NB4 (cell line): ENCODE data around the gene MED19.

Source experiments
- DNase-seq: peaks from one replicate; pipeline ENCODE4 v3.0.0; 2010; ENCODE audit warnings: low read depth
- H3K4me3 ChIP-seq: one replicate; pipeline ENCODE4 v1.5.1; 2011; ENCODE audit warnings: mild to moderate bottlenecking, low read depth, low read length, moderate library complexity
- MAX ChIP-seq: IDR thresholded peaks from 2 replicates; pipeline ENCODE4 v1.6.1; 2011; ENCODE audit warnings: low read depth, low read length
- MYC ChIP-seq: IDR thresholded peaks from 2 replicates; pipeline ENCODE4 v1.6.1; 2011; ENCODE audit warnings: low read depth, low read length
- POLR2A ChIP-seq: IDR thresholded peaks from 2 replicates; pipeline ENCODE4 v1.6.1; 2011; ENCODE audit warnings: mild to moderate bottlenecking; ENCODE audit not compliant: insufficient read length; ENCODE audit errors: extremely low read depth
- TF ChIP-seq, protein P1 (sequence below): IDR thresholded peaks from one replicate; pipeline ENCODE4 v1.5.1; 2012; ENCODE audit warnings: low read depth, low read length

The MED19 gene

GRCh38 chr11:57658023-57658361 is 54.0 kb downstream of the MED19 start:
- TF ChIP-seq MAX (no peak), MYC (no peak), POLR2A (no peak)
- TF ChIP-seq, protein P1, sequence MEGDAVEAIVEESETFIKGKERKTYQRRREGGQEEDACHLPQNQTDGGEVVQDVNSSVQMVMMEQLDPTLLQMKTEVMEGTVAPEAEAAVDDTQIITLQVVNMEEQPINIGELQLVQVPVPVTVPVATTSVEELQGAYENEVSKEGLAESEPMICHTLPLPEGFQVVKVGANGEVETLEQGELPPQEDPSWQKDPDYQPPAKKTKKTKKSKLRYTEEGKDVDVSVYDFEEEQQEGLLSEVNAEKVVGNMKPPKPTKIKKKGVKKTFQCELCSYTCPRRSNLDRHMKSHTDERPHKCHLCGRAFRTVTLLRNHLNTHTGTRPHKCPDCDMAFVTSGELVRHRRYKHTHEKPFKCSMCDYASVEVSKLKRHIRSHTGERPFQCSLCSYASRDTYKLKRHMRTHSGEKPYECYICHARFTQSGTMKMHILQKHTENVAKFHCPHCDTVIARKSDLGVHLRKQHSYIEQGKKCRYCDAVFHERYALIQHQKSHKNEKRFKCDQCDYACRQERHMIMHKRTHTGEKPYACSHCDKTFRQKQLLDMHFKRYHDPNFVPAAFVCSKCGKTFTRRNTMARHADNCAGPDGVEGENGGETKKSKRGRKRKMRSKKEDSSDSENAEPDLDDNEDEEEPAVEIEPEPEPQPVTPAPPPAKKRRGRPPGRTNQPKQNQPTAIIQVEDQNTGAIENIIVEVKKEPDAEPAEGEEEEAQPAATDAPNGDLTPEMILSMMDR = no peak
- H3K4me3 ChIP-seq = peak overlapping the region; percentile 98
- DNase-seq = no peak

GRCh38 chr11:57657194-57658022 is 54.6 kb downstream of the MED19 start, which contains the start of gene CLP1:
Gene CLP1, plus strand, starts transcription at chr11:57657762. Its CDS starts 1,715 bp downstream, at chr11:57659477.
- DNase-seq = peak; percentile 100

DNA sequence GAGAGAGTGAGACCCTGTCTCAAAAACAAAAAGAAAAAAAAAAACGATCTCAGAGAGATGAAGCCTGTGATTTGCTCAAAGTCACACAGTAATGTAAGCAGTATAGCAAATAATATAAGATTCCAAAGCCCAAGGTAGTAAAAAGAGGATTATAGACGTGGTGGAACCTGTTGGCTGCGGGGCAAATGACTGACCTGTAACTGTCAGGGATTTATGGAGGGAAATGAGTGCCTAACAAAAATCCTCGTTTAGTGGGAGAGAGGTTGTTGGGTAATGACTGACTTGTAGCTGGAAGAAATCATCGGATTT is 55.2 kb downstream of the MED19 start:
- H3K4me3 ChIP-seq = peak overlapping the region; percentile 64

More at GRCh38 chr11:57657194-57658022, 54.6 kb downstream of the MED19 start, which contains the start of gene CLP1:
- TF ChIP-seq POLR2A (peak; percentile 73), MAX (peak; percentile 97), MYC (peak; percentile 99)
- TF ChIP-seq, protein P1 = no peak
- H3K4me3 ChIP-seq = peak within 1 kb of the TSS; percentile 98

More for the DNA sequence above, 55.2 kb downstream of the MED19 start:
- DNase-seq = no peak
- TF ChIP-seq, protein P1 = no peak
- TF ChIP-seq POLR2A (no peak), MYC (no peak), MAX (no peak)
